ENCODE data around the gene AKAP9.
"Not testable (repeated sequence)": the region's sequence is repeated elsewhere in the genome, so short reads cannot be mapped to it uniquely, and the experiment has no call there.

Gene AKAP9

DNA sequence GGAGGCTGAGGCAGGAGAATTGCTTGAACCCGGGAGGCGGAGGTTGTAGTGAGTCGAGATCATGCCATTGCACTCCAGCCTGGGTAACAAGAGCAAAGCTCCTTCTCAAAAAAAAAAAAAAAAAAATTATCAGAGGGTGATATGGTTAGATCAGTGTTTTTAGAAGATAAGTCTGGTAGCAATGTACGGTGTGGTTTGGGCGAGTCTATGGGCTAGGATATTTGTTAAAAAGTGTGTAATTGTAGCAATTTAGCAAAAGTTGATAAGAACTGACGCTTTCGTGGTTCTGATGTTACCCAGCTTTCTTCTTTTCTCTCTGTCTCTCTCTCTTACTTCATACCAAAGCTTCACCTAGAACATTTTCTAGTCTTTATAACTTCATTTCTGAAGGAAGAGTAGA lies 200.5 kb downstream of the AKAP9 start:
- DNase-seq = no peak

- DNase-seq = not testable (repeated sequence)
Observed at GRCh38 chr7:92142791-92143190, 202.1 kb downstream of the AKAP9 start.

GRCh38 chr7:92143192-92143880 lies 202.7 kb downstream of the AKAP9 start:
- DNase-seq = not testable (repeated sequence)

DNA sequence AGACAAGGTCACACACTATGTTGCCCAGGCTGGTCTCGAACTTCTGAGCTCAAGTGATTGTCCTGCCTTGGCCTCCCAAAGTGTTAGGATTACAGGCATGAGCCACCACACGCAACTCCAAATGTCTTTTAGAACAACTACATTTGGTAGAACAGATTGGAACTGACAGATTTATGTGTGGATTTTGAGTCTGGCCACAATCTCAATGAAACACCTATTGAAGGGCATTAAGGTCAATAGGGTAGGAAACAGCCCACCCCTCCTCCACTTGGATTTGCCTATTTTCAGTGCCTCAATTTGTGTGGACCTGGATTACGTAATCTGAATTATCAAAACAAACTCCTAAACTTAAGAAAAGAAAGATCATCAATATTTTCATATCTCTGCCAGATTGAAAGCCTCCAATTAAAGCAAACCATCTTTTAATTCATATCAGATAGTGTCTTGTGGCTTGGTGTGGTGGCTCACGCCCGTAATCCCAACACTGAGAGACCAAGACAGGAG lies 209.1 kb downstream of the AKAP9 start:
- DNase-seq = no peak

GRCh38 chr7:92150450-92151017 lies 209.9 kb downstream of the AKAP9 start:
- no peak for DNase-seq

GRCh38 chr7:92155108-92155739 lies 214.6 kb downstream of the AKAP9 start:
- no peak for DNase-seq

DNA sequence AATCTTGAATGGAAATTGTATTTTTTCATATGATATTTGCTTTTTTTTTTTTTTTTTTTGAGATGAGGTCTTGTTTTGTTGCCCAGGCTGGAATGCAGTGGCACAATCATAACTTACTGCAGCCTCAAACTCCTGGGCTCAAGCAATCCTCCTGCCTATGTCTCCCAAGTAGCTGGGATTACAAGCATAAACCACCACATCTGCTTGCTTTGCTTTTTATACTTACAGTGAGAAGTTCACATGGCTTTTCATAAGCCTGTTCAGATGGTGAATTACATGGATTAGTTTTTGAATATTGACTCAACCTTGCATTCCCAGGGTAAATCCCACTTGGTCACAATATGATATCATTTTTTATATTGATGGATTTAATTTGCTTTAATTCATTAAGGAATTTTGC lies 216.3 kb downstream of the AKAP9 start:
- no peak for DNase-seq

DNA sequence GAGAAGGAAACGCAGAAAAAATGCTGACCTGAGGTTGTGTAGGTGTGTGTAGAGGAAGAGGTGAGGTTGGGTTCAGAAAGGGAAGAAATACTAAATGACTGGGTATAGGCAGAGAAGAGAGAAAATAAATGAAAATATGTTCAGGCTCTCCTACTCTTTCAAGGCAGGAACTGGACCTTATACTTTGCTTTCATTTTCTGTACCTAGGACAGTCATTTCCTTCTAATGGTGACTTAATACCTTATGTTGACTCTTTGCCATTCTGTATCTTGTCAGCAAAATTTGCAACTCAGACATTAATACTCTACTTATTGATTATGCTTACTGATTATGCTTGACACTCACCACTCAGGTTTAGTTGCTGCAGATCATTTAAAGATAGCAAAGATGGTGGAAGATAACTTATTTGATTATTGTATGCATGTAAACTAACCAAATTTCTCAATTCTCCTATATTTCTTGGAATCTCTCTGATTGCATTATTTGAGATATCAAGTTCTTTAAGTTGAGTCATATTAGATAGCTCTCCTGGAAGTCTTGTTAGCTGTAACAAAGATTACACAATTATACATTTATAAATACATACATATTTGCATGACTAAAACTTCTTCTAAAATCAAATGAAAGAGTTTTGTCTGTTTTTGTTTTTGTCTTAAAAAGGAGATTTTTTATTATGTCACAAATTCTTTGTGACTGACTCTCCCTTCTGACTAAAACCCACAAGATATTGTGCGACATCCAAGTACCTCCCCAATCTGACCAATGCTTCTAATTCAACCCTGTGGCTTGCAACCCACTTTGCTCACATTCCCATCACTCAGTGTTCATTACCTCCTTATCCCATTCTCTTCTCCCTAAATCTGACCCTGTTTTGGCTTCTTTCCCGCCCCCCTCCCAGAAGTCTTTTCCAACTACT lies 218.3 kb downstream of the AKAP9 start:
- no peak for DNase-seq

Measured in activated gamma-delta T cell treated with Interleukin-2 at 50 U/mL for 16 hours (primary cell).